ENCODE data around the gene DNAJB12. TPM values are rescaled to one million over a fixed set of nuclear protein-coding genes. Genes with fewer than 3 reads are reported as not detected.

DNAJB12 gene
- total RNA-seq, 1 donor from 2014 or later: 30.6 TPM

- H3K27me3 Mint-ChIP-seq: no peaks in the 10 kb centered on the region
- H3K9me3 Mint-ChIP-seq: no peaks in the 10 kb centered on the region
- peak overlapping the region; percentile 62 for H3K27ac Mint-ChIP-seq
- DNase-seq (ENCODE audit: extremely low spot score, unreplicated experiment): peak; percentile 90
- H3K36me3 Mint-ChIP-seq: peaks cover 9% of the 10 kb centered on the region
- peaks cover 7% of the 10 kb centered on the region for H3K4me1 Mint-ChIP-seq (ENCODE audit: unreplicated experiment)
- TF ChIP-seq CTCF (conservative IDR thresholded peaks at IDR 0.05): peak; percentile 98
- peak overlapping the region; percentile 25 for H3K4me3 Mint-ChIP-seq
Measured at GRCh38 chr10:72364239-72364777, 9.6 kb upstream of the DNAJB12 start.

- no peak for TF ChIP-seq CTCF (conservative IDR thresholded peaks at IDR 0.05)
- Mint-ChIP-seq H3K27me3 (no peaks in the 10 kb centered on the region), H3K4me3 (no peak overlapping the region), H3K4me1 (ENCODE audit: unreplicated experiment) (peaks cover 18% of the 10 kb centered on the region), H3K9me3 (no peaks in the 10 kb centered on the region), H3K36me3 (peaks cover 4% of the 10 kb centered on the region), H3K27ac (no peak overlapping the region)
- DNase-seq (ENCODE audit: extremely low spot score, unreplicated experiment): no peak
Measured at GRCh38 chr10:72356987-72357386, 2.3 kb upstream of the DNAJB12 start.

GRCh38 chr10:72356115-72356514, 1.4 kb upstream of the DNAJB12 start:
- no peak for DNase-seq (ENCODE audit: extremely low spot score, unreplicated experiment)
- Mint-ChIP-seq H3K9me3 (no peaks in the 10 kb centered on the region), H3K36me3 (peaks cover 4% of the 10 kb centered on the region), H3K27me3 (no peaks in the 10 kb centered on the region), H3K4me3 (peak overlapping the region; percentile 56), H3K4me1 (ENCODE audit: unreplicated experiment) (peaks cover 19% of the 10 kb centered on the region), H3K27ac (no peak overlapping the region)
- no peak for TF ChIP-seq CTCF (conservative IDR thresholded peaks at IDR 0.05)

- TF ChIP-seq CTCF (conservative IDR thresholded peaks at IDR 0.05): no peak
- Mint-ChIP-seq H3K27ac (peak overlapping the region; percentile 96), H3K4me3 (peak overlapping the region; percentile 97), H3K36me3 (peaks cover 4% of the 10 kb centered on the region), H3K4me1 (ENCODE audit: unreplicated experiment) (peaks cover 19% of the 10 kb centered on the region), H3K27me3 (no peaks in the 10 kb centered on the region), H3K9me3 (no peaks in the 10 kb centered on the region)
- no peak for DNase-seq (ENCODE audit: extremely low spot score, unreplicated experiment)
Measured at GRCh38 chr10:72355214-72355555, 466 bp upstream of the DNAJB12 start.

- Mint-ChIP-seq H3K9me3 (no peaks in the 10 kb centered on the region), H3K36me3 (peaks cover 9% of the 10 kb centered on the region), H3K4me1 (ENCODE audit: unreplicated experiment) (peaks cover 28% of the 10 kb centered on the region), H3K27me3 (no peaks in the 10 kb centered on the region), H3K27ac (peak overlapping the region; percentile 96), H3K4me3 (peak overlapping the region; percentile 97)
- TF ChIP-seq CTCF (conservative IDR thresholded peaks at IDR 0.05): no peak
- DNase-seq (ENCODE audit: extremely low spot score, unreplicated experiment): no peak
Measured at GRCh38 chr10:72353965-72354355, 759 bp downstream of the DNAJB12 start.

Data from type B pancreatic cell (in vitro differentiated cells).